Measurements from ENCODE around the gene LIMS1.

Gene LIMS1

DNA sequence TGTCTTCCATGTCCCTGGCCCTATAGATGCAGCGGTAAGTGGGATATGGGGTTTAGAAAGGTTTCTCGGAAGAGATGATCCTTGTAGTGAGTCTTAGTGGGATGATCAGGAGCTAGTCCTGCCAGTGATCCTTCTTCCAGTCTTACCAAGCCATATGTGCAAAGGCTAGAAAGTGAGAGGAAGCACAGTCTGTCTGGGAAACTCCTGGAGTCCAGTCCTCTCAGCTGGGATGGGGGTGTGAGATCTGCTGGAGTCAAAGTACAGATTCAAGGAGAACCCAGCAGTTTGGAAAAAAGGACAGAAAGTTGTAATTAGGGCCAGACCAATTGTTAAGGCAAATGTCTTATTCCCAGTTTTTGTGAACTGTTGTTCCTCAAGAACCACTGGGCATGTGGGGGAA, 83.3 kb downstream of the LIMS1 start:
- POLR2A ChIA-PET: interaction anchor here (1.1 kb wide), 1 partner anchor 15 kb away, joined by 3 read pairs; no protein-coding TSS in a partner anchor
- CTCF ChIA-PET: interaction anchor here (0.6 to 8.3 kb wide), 4 partner anchors 11 to 83 kb away, joined by 3 to 85 read pairs (median 4); no protein-coding TSS in a partner anchor
- DNase-seq (ENCODE audit: extremely low spot score): no peak
- TF ChIP-seq CTBP1 (IDR thresholded peaks at IDR 0.05; ENCODE audit: borderline replicate concordance): no peak
- no peak for TF ChIP-seq SUZ12 (IDR thresholded peaks at IDR 0.05)
- TF ChIP-seq, protein P1, sequence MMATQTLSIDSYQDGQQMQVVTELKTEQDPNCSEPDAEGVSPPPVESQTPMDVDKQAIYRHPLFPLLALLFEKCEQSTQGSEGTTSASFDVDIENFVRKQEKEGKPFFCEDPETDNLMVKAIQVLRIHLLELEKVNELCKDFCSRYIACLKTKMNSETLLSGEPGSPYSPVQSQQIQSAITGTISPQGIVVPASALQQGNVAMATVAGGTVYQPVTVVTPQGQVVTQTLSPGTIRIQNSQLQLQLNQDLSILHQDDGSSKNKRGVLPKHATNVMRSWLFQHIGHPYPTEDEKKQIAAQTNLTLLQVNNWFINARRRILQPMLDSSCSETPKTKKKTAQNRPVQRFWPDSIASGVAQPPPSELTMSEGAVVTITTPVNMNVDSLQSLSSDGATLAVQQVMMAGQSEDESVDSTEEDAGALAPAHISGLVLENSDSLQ (IDR thresholded peaks at IDR 0.05): no peak
- no peak for TF ChIP-seq ZNF384 (IDR thresholded peaks at IDR 0.05)
- no peak for TF ChIP-seq ELF4 (IDR thresholded peaks at IDR 0.05)
- TF ChIP-seq FOXK2 (IDR thresholded peaks at IDR 0.05): no peak
- TF ChIP-seq FOXM1 (IDR thresholded peaks at IDR 0.05; ENCODE audit: borderline replicate concordance): no peak
- TF ChIP-seq L3MBTL2 (conservative IDR thresholded peaks at IDR 0.05): no peak
- no peak for TF ChIP-seq HDGF (IDR thresholded peaks at IDR 0.05; ENCODE audit: borderline replicate concordance)
- no peak for TF ChIP-seq SP1 (IDR thresholded peaks at IDR 0.05)
- no peak for TF ChIP-seq TARDBP (IDR thresholded peaks at IDR 0.05)
- no peak for TF ChIP-seq NFRKB (IDR thresholded peaks at IDR 0.05)

DNA sequence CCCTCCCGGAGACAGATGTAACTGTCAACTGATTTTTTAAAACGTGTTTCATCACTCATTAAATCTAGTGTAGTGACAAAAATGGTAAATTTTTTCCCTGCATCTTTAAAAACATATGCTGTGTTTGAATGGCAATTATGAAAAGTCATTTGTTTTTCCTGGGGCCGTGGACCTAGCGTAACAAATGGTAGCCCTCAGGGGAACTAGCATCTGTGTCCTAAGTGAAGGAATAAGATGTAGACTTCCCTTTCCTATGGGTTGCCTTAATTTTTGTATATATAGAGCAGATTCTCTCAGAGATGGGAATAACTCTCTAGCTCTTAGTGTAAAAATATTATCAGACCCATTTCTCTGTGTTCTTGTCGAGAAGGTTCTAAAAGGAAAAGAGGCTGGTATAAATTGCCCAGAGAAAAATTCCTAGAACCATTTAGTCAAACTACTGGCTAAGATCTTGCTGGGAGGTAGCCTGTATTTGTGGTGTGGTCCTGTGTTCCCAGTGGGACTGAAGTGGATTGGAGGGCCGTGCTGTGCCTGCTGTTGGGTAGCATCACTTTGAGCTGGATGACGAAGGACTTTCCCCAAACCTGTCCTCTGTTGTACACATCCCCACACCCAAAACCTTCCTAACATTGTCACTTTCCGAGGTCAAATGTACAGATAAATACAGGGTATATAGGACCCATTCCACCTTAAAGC, 85.8 kb downstream of the LIMS1 start:
- ChIA-PET POLR2A (interaction anchor here (1.3 kb wide), 1 partner anchor 86 kb away, joined by 3 read pairs; no protein-coding TSS in a partner anchor), CTCF (interaction anchor here (1.4 to 3.8 kb wide), 2 partner anchors 17 to 36 kb away, joined by 4 to 28 read pairs; no protein-coding TSS in a partner anchor)
- no peak for DNase-seq (ENCODE audit: extremely low spot score)
- TF ChIP-seq SP1 (IDR thresholded peaks at IDR 0.05) (no peak), ARNT (IDR thresholded peaks at IDR 0.05) (no peak), BHLHE40 (IDR thresholded peaks at IDR 0.05; ENCODE audit: borderline replicate concordance) (no peak), SUZ12 (IDR thresholded peaks at IDR 0.05) (no peak), HDGF (IDR thresholded peaks at IDR 0.05; ENCODE audit: borderline replicate concordance) (no peak), FOXA1 (IDR thresholded peaks at IDR 0.05) (no peak), CTBP1 (IDR thresholded peaks at IDR 0.05; ENCODE audit: borderline replicate concordance) (no peak), FOXM1 (IDR thresholded peaks at IDR 0.05; ENCODE audit: borderline replicate concordance) (no peak), NFRKB (IDR thresholded peaks at IDR 0.05) (no peak), ZNF384 (IDR thresholded peaks at IDR 0.05) (no peak), FOXK2 (IDR thresholded peaks at IDR 0.05) (no peak), L3MBTL2 (conservative IDR thresholded peaks at IDR 0.05) (no peak)
- TF ChIP-seq, protein P1 (IDR thresholded peaks at IDR 0.05): no peak

DNA sequence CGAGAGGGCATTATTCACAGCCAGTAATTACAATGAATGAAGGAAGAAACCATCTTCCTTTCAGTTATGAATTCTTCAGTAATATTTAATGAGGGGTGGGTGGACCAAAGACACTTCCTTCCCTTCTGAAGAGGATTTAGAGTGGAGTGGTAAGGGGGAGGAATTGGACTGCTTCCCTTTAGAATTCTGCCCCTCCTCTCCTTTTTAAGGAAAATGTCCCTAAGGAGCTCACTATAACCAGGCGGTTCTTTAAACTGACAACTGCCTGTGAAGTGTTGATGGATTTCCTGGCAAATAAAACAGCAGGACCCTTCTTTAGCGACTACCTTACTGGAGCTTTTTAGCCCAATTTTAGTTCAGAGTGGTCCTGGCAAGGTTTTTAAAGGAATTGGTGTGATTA, 86.4 kb downstream of the LIMS1 start:
- ChIA-PET POLR2A (interaction anchor here (1.3 kb wide), 1 partner anchor 87 kb away, joined by 3 read pairs; no protein-coding TSS in a partner anchor), CTCF (interaction anchor here (1.4 to 3.8 kb wide), 2 partner anchors 16 to 37 kb away, joined by 4 to 28 read pairs; no protein-coding TSS in a partner anchor)
- TF ChIP-seq, protein P1 (IDR thresholded peaks at IDR 0.05): peak; percentile 77
- TF ChIP-seq FOXA1 (IDR thresholded peaks at IDR 0.05): no peak
- no peak for TF ChIP-seq HDGF (IDR thresholded peaks at IDR 0.05; ENCODE audit: borderline replicate concordance)
- no peak for DNase-seq (ENCODE audit: extremely low spot score)

DNA sequence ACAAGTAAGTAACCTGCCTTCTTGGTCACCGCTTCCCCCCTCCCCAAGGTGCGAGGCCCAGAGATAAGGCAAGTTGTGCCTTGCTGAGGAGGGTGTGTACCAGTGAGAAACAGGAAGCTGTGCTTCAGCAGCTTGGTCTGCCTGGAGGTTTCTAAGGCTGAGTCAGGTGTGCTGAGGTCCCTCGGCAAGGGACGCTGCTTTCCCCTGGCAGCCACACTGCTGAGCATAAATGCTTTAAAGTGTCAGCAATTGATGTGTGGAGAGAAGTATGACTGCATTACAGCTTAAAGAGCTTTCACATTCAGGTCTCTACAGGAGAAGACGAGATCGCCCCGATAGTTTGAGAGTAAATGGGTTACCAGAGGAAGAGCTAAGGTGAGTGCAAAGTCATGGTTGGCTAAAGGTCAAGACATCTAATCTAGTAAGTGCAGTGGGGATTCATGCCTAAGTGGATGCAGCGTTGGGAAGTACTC, 86.9 kb downstream of the LIMS1 start:
- DNase-seq (ENCODE audit: extremely low spot score): peak; percentile 40
- ChIA-PET CTCF (interaction anchor here (1.4 to 3.8 kb wide), 2 partner anchors 16 to 37 kb away, joined by 4 to 28 read pairs; no protein-coding TSS in a partner anchor), POLR2A (interaction anchor here (1.3 kb wide), 1 partner anchor 87 kb away, joined by 3 read pairs; no protein-coding TSS in a partner anchor)
- TF ChIP-seq FOXM1 (IDR thresholded peaks at IDR 0.05; ENCODE audit: borderline replicate concordance): no peak
- TF ChIP-seq NFRKB (IDR thresholded peaks at IDR 0.05): no peak
- no peak for TF ChIP-seq TARDBP (IDR thresholded peaks at IDR 0.05)
- TF ChIP-seq, protein P1 (IDR thresholded peaks at IDR 0.05): no peak
- TF ChIP-seq LEF1 (IDR thresholded peaks at IDR 0.05; ENCODE audit: borderline replicate concordance): no peak
- TF ChIP-seq ARNT (IDR thresholded peaks at IDR 0.05): no peak
- no peak for TF ChIP-seq HDGF (IDR thresholded peaks at IDR 0.05; ENCODE audit: borderline replicate concordance)
- TF ChIP-seq FOXK2 (IDR thresholded peaks at IDR 0.05): no peak
- no peak for TF ChIP-seq FOXA1 (IDR thresholded peaks at IDR 0.05)
- TF ChIP-seq SP1 (IDR thresholded peaks at IDR 0.05): no peak
- no peak for TF ChIP-seq ZNF384 (IDR thresholded peaks at IDR 0.05)
- no peak for TF ChIP-seq SUZ12 (IDR thresholded peaks at IDR 0.05)
- no peak for TF ChIP-seq ELF4 (IDR thresholded peaks at IDR 0.05)
- TF ChIP-seq CTBP1 (IDR thresholded peaks at IDR 0.05; ENCODE audit: borderline replicate concordance): no peak
- TF ChIP-seq BHLHE40 (IDR thresholded peaks at IDR 0.05; ENCODE audit: borderline replicate concordance): no peak
- TF ChIP-seq L3MBTL2 (conservative IDR thresholded peaks at IDR 0.05): no peak
